A549 (cell line): ENCODE measurements around the gene SERPINI1.

Source experiments
- BHLHE40 ChIP-seq: IDR thresholded peaks from 2 replicates; pipeline ENCODE4 v1.6.1; 2012; ENCODE audit warnings: low read depth, low read length, inconsistent platforms
- CBX2 ChIP-seq: fragments of 200-600 bp; sonication (generic); IDR thresholded peaks from 2 replicates; pipeline ENCODE4 v1.6.1; 2016; ENCODE audit warnings: low read depth, mild to moderate bottlenecking, borderline replicate concordance
- CHD4 ChIP-seq: fragments of 200-600 bp; sonication (generic); IDR thresholded peaks from 2 replicates; pipeline ENCODE4 v1.6.1; 2016; ENCODE audit warnings: antibody characterized with exemption, mild to moderate bottlenecking, borderline replicate concordance
- ESRRA ChIP-seq: fragments of 150-350 bp; IDR thresholded peaks from 2 replicates; pipeline ENCODE4 v1.6.1; 2014; ENCODE audit warnings: mild to moderate bottlenecking, low read length, borderline replicate concordance
- JUN ChIP-seq, 2 experiments: fragments of >200 bp; sonication (Bioruptor Twin); formaldehyde crosslinking; IDR thresholded peaks; 2 replicates in 1 of 2; 3 replicates in 1 of 2; pipeline ENCODE4 v1.6.1; 2016 to 2017
- MAX ChIP-seq: IDR thresholded peaks from 2 replicates; pipeline ENCODE4 v1.6.1; 2012
- POLR2A ChIP-seq: IDR thresholded peaks from 2 replicates; pipeline ENCODE4 v1.6.1; 2012; ENCODE audit warnings: mild to moderate bottlenecking, low read length
- TP53 ChIP-seq: fragments of 250-450 bp; sonication (Bioruptor Pico); IDR thresholded peaks from 2 replicates; pipeline ENCODE4 v1.5.0; 2021; ENCODE audit warnings: mild to moderate bottlenecking, moderate library complexity
- ZC3H11A ChIP-seq: fragments of 450-650 bp; IDR thresholded peaks from 2 replicates; pipeline ENCODE4 v1.6.1; 2014; ENCODE audit warnings: antibody characterized with exemption, mild to moderate bottlenecking
- TF ChIP-seq, protein P1 (sequence below): fragments of >200 bp; sonication (Bioruptor Twin); formaldehyde crosslinking; IDR thresholded peaks from 3 replicates; pipeline ENCODE4 v1.5.1; 2016

GRCh38 chr3:167844528-167844927 is 109.0 kb downstream of the SERPINI1 start:
- no peak for TF ChIP-seq CBX2
- TF ChIP-seq, protein P1, sequence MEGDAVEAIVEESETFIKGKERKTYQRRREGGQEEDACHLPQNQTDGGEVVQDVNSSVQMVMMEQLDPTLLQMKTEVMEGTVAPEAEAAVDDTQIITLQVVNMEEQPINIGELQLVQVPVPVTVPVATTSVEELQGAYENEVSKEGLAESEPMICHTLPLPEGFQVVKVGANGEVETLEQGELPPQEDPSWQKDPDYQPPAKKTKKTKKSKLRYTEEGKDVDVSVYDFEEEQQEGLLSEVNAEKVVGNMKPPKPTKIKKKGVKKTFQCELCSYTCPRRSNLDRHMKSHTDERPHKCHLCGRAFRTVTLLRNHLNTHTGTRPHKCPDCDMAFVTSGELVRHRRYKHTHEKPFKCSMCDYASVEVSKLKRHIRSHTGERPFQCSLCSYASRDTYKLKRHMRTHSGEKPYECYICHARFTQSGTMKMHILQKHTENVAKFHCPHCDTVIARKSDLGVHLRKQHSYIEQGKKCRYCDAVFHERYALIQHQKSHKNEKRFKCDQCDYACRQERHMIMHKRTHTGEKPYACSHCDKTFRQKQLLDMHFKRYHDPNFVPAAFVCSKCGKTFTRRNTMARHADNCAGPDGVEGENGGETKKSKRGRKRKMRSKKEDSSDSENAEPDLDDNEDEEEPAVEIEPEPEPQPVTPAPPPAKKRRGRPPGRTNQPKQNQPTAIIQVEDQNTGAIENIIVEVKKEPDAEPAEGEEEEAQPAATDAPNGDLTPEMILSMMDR: no peak
- TF ChIP-seq POLR2A: no peak
- no peak for TF ChIP-seq MAX
- no peak for TF ChIP-seq TP53
- TF ChIP-seq CHD4: no peak
- TF ChIP-seq BHLHE40: no peak
- no peak for TF ChIP-seq JUN (IDR thresholded peaks at IDR 0.05)
- TF ChIP-seq ZC3H11A: no peak
- TF ChIP-seq ESRRA: no peak
